Measurements from ENCODE around the gene OMD. TPM values are rescaled to one million over a fixed set of nuclear protein-coding genes. Genes with fewer than 3 reads are reported as not detected.

Gene OMD
- polyA plus RNA-seq, 1 of the 3 experiments (the other 2 are of a cell fraction), result not detected

GRCh38 chr9:92393686-92394085 lies 30.6 kb downstream of the OMD start:
- ChIA-PET CTCF (no interaction called here), POLR2A (no interaction called here)
- no peak overlapping the region for H3K4me3 ChIP-seq (ENCODE audit: low read depth in 2 of 2, low read length in 1 of 2)
- WGBS (ENCODE audit: low lambda C conversion rate), result 22% methylated on average over 1 of the region's 1 CpG
- no peaks in the 10 kb centered on the region for H3K27me3 ChIP-seq (ENCODE audit: insufficient read depth)
- DNase-seq, result no peak
- H3K9me2 ChIP-seq, result no peaks in the 10 kb centered on the region
- peaks cover 2% of the 10 kb centered on the region for H3F3A ChIP-seq (replicated peaks; ENCODE audit: insufficient read depth)
- H3K4me1 ChIP-seq (ENCODE audit: control insufficient read depth in 1 of 2, insufficient read depth in 2 of 2, low read depth in 1 of 2, low read length in 1 of 2), result peaks cover 0 to 16% of the 10 kb centered on the region in 2 experiments; a peak in 3 of 4 replicates
- no peaks in the 10 kb centered on the region for H3K79me2 ChIP-seq (ENCODE audit: insufficient read depth)
- H3K36me3 ChIP-seq (replicated peaks in 1 of 2; ENCODE audit: control insufficient read depth in 1 of 2, insufficient read depth in 2 of 2, low read length in 1 of 2), result no peaks in the 10 kb centered on the region
- peak; percentile 26; the same call in 1 of the 2 replicates for TF ChIP-seq NFIC (IDR thresholded peaks at IDR 0.05; ENCODE audit: borderline replicate concordance)
- TF ChIP-seq USF1 (IDR thresholded peaks at IDR 0.05; ENCODE audit: borderline replicate concordance, low read depth), result no peak
- no peak for TF ChIP-seq GABPA (IDR thresholded peaks at IDR 0.05; ENCODE audit: low read depth)
- no peaks in the 10 kb centered on the region for H4K20me1 ChIP-seq (ENCODE audit: insufficient read depth)
- no peaks in the 10 kb centered on the region for H3K9me3 ChIP-seq
- H3K9ac ChIP-seq, result no peak overlapping the region
- peak overlapping the region; percentile 30; the same call in 1 of the 2 replicates for H3K4me2 ChIP-seq
- peak overlapping the region; percentile 2 to 57; a peak in 3 of 4 replicates for H3K27ac ChIP-seq (ENCODE audit: low read depth in 2 of 2, low read length in 1 of 2)
- no peak overlapping the region; the same call in 1 of the 2 replicates for H2AFZ ChIP-seq (ENCODE audit: low read depth)

GRCh38 chr9:92392690-92393089 lies 31.6 kb downstream of the OMD start:
- Histone ChIP-seq H3K4me2 (no peak overlapping the region; the same call in 1 of the 2 replicates), H3K36me3 (replicated peaks in 1 of 2; ENCODE audit: control insufficient read depth in 1 of 2, insufficient read depth in 2 of 2, low read length in 1 of 2) (no peaks in the 10 kb centered on the region), H3F3A (replicated peaks; ENCODE audit: insufficient read depth) (peaks cover 3% of the 10 kb centered on the region), H3K27me3 (ENCODE audit: insufficient read depth) (no peaks in the 10 kb centered on the region), H3K4me3 (ENCODE audit: low read depth in 2 of 2, low read length in 1 of 2) (no peak overlapping the region), H3K27ac (ENCODE audit: low read depth in 2 of 2, low read length in 1 of 2) (no peak overlapping the region; a peak in 1 of 4 replicates), H3K4me1 (ENCODE audit: control insufficient read depth in 1 of 2, insufficient read depth in 2 of 2, low read depth in 1 of 2, low read length in 1 of 2) (peaks cover 0 to 16% of the 10 kb centered on the region in 2 experiments; a peak in 3 of 4 replicates), H4K20me1 (ENCODE audit: insufficient read depth) (no peaks in the 10 kb centered on the region), H2AFZ (ENCODE audit: low read depth) (no peak overlapping the region), H3K79me2 (ENCODE audit: insufficient read depth) (no peaks in the 10 kb centered on the region), H3K9ac (no peak overlapping the region), H3K9me2 (no peaks in the 10 kb centered on the region), H3K9me3 (no peaks in the 10 kb centered on the region)
- CTCF ChIA-PET, result interaction anchor here (0.6 kb wide), 1 partner anchor 165 kb away, joined by 3 read pairs; no protein-coding TSS in a partner anchor
- POLR2A ChIA-PET, result no interaction called here
- DNase-seq, result no peak
- WGBS (ENCODE audit: low lambda C conversion rate), result 79% methylated on average over 2 of the region's 2 CpGs
- TF ChIP-seq FOSL2 (IDR thresholded peaks at IDR 0.05; ENCODE audit: borderline replicate concordance, low read depth) (0 out of 2 replicates have a peak, but pooled peaks have one; percentile 10), EZH2phosphoT487 (IDR thresholded peaks at IDR 0.05; ENCODE audit: borderline replicate concordance, low read depth) (no peak), JUND (IDR thresholded peaks at IDR 0.05) (0 out of 2 replicates have a peak, but pooled peaks have one; percentile 12), RFX5 (IDR thresholded peaks at IDR 0.05; ENCODE audit: low read length) (no peak), TCF12 (IDR thresholded peaks at IDR 0.05) (peak; percentile 37), PBX3 (IDR thresholded peaks at IDR 0.05) (peak; percentile 61)

DNA sequence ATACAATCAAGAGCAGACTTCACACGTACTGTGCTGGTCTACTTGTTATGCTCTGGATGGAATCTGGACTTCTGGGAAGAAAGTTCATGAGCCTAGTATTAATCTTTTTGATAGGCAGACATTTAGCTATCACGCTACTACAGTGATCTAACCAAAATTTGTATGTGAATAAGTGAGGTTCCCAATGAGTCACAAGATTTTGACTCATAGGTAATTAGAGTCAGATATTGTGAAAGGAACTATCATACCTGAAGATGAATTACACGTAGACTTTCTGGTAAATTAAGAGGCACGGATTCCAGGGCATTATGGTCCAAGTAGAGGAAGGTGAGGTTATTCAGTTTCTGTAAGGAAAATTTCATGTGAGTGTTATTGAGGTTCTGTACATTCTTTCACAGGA lies 38.3 kb downstream of the OMD start:
- Histone ChIP-seq H3K36me3 (replicated peaks in 1 of 2; ENCODE audit: control insufficient read depth in 1 of 2, insufficient read depth in 2 of 2, low read length in 1 of 2) (no peaks in the 10 kb centered on the region), H4K20me1 (ENCODE audit: insufficient read depth) (no peaks in the 10 kb centered on the region), H3F3A (replicated peaks; ENCODE audit: insufficient read depth) (peaks cover 15% of the 10 kb centered on the region), H3K9me3 (no peaks in the 10 kb centered on the region), H3K79me2 (ENCODE audit: insufficient read depth) (no peaks in the 10 kb centered on the region), H3K9ac (no peak overlapping the region), H3K4me2 (no peak overlapping the region), H3K4me1 (ENCODE audit: control insufficient read depth in 1 of 2, insufficient read depth in 2 of 2, low read depth in 1 of 2, low read length in 1 of 2) (peaks cover 4 to 14% of the 10 kb centered on the region in 2 experiments; a peak in 3 of 4 replicates), H2AFZ (ENCODE audit: low read depth) (no peak overlapping the region), H3K27me3 (ENCODE audit: insufficient read depth) (no peaks in the 10 kb centered on the region), H3K27ac (ENCODE audit: low read depth in 2 of 2, low read length in 1 of 2) (peak overlapping the region in 1 of 2 experiments; percentile 80; a peak in 2 of 4 replicates), H3K4me3 (ENCODE audit: low read depth in 2 of 2, low read length in 1 of 2) (no peak overlapping the region), H3K9me2 (no peaks in the 10 kb centered on the region)
- 92% methylated on average over 4 of the region's 4 CpGs for WGBS (ENCODE audit: low lambda C conversion rate)
- no peak for DNase-seq
- ChIA-PET CTCF (no interaction called here), POLR2A (no interaction called here)
- TF ChIP-seq YY1 (IDR thresholded peaks at IDR 0.05; ENCODE audit: low read depth) (no peak), FOSL2 (IDR thresholded peaks at IDR 0.05; ENCODE audit: borderline replicate concordance, low read depth) (0 out of 2 replicates have a peak, but pooled peaks have one; percentile 27)

All from SK-N-SH (cell line).